H9 (cell line): ENCODE measurements around the gene TMEM240. TPM values are rescaled to one million over a fixed set of nuclear protein-coding genes. Genes with fewer than 3 reads are reported as not detected.

Source experiments
- DNase-seq: peaks from one replicate; pipeline ENCODE4 v3.0.0-alpha.2; 2017
- H2AFZ ChIP-seq: one replicate; pipeline ENCODE4 v1.6.1; 2013; ENCODE audit warnings: mild to moderate bottlenecking, low read length, control low read depth, moderate library complexity
- H2AK5ac ChIP-seq: 2 replicates; pipeline ENCODE4 v1.6.1; 2013; ENCODE audit warnings: low read length, control low read depth, mixed read lengths; ENCODE audit not compliant: insufficient read length
- H2BK120ac ChIP-seq: one replicate; pipeline ENCODE4 v1.6.1; 2013; ENCODE audit warnings: low read depth, mild to moderate bottlenecking, low read length, control low read depth, inconsistent platforms; ENCODE audit not compliant: poor library complexity, severe bottlenecking
- H2BK12ac ChIP-seq: 2 replicates; pipeline ENCODE4 v1.6.1; 2013; ENCODE audit warnings: low read length, control low read depth, mixed read lengths, low read depth; ENCODE audit not compliant: insufficient read length
- H2BK15ac ChIP-seq: 2 replicates; pipeline ENCODE4 v1.6.1; 2013; ENCODE audit warnings: low read depth, low read length, control low read depth
- H2BK20ac ChIP-seq: one replicate; pipeline ENCODE4 v1.6.1; 2013; ENCODE audit warnings: low read depth, mild to moderate bottlenecking, low read length, control low read depth, inconsistent platforms; ENCODE audit not compliant: poor library complexity, severe bottlenecking
- H2BK5ac ChIP-seq: 2 replicates; pipeline ENCODE4 v1.6.1; 2013; ENCODE audit warnings: low read length, control low read depth, mixed read lengths; ENCODE audit not compliant: insufficient read length
- H3K14ac ChIP-seq: 2 replicates; pipeline ENCODE4 v1.6.1; 2013; ENCODE audit warnings: low read length, control low read depth; ENCODE audit not compliant: insufficient read depth
- H3K18ac ChIP-seq: 2 replicates; pipeline ENCODE4 v1.6.1; 2013; ENCODE audit warnings: low read depth, mild to moderate bottlenecking, mixed read lengths, low read length, control low read depth; ENCODE audit not compliant: insufficient read length
- H3K23ac ChIP-seq: 2 replicates; pipeline ENCODE4 v1.6.1; 2013; ENCODE audit warnings: low read length, control low read depth, mixed read lengths, low read depth; ENCODE audit not compliant: insufficient read length
- H3K23me2 ChIP-seq: 2 replicates; pipeline ENCODE4 v1.6.1; 2013; ENCODE audit warnings: low read depth, mild to moderate bottlenecking, mixed read lengths, low read length, control low read depth; ENCODE audit not compliant: insufficient read length, poor library complexity, severe bottlenecking
- H3K27ac ChIP-seq: 2 replicates; pipeline ENCODE4 v1.5.1; 2013; ENCODE audit warnings: low read length, control low read depth, mixed read lengths, low read depth; ENCODE audit not compliant: insufficient read length
- H3K27me3 ChIP-seq: 2 replicates; pipeline ENCODE4 v1.6.1; 2013; ENCODE audit warnings: low read length, control low read depth, inconsistent platforms; ENCODE audit not compliant: insufficient read depth
- H3K4ac ChIP-seq: 2 replicates; pipeline ENCODE4 v1.6.1; 2013; ENCODE audit warnings: low read depth, mild to moderate bottlenecking, control low read depth, inconsistent platforms, low read length, moderate library complexity
- H3K4me1 ChIP-seq: 2 replicates; pipeline ENCODE4 v1.6.1; 2013; ENCODE audit warnings: low read length, control low read depth, inconsistent platforms; ENCODE audit not compliant: insufficient read depth
- H3K4me2 ChIP-seq: 2 replicates; pipeline ENCODE4 v1.6.1; 2013; ENCODE audit warnings: low read length, control low read depth, mixed read lengths; ENCODE audit not compliant: insufficient read length, insufficient read depth
- H3K56ac ChIP-seq: 2 replicates; pipeline ENCODE4 v1.6.1; 2013; ENCODE audit warnings: low read depth, mild to moderate bottlenecking, mixed read lengths, low read length, control low read depth; ENCODE audit not compliant: insufficient read length
- H3K79me1 ChIP-seq: 2 replicates; pipeline ENCODE4 v1.6.1; 2013; ENCODE audit warnings: low read depth, mild to moderate bottlenecking, moderate library complexity, low read length, control low read depth, inconsistent platforms; ENCODE audit not compliant: insufficient read depth, poor library complexity, severe bottlenecking
- H3K79me2 ChIP-seq: 2 replicates; pipeline ENCODE4 v1.6.1; 2013; ENCODE audit warnings: low read length, control low read depth, inconsistent platforms; ENCODE audit not compliant: insufficient read depth
- H3K9ac ChIP-seq: 2 replicates; pipeline ENCODE4 v1.6.1; 2013; ENCODE audit warnings: low read length, control low read depth, mixed read lengths; ENCODE audit not compliant: insufficient read length; ENCODE audit errors: extremely low read depth
- H3K9me3 ChIP-seq: one replicate; pipeline ENCODE4 v1.6.1; 2013; ENCODE audit warnings: low read depth, low read length, inconsistent platforms; ENCODE audit not compliant: control insufficient read depth
- H3T11ph ChIP-seq: one replicate; pipeline ENCODE4 v1.6.1; 2013; ENCODE audit warnings: mild to moderate bottlenecking, low read length, control low read depth, inconsistent platforms
- H4K20me1 ChIP-seq: one replicate; pipeline ENCODE4 v1.6.1; 2013; ENCODE audit not compliant: control insufficient read depth, insufficient read length, insufficient read depth
- H4K5ac ChIP-seq: 2 replicates; pipeline ENCODE4 v1.6.1; 2013; ENCODE audit warnings: low read depth, mild to moderate bottlenecking, mixed read lengths, low read length, control low read depth; ENCODE audit not compliant: insufficient read length
- H4K8ac ChIP-seq: replicated peaks from 2 replicates; pipeline ENCODE4 v1.6.1; 2013; ENCODE audit warnings: low read length, control low read depth, mixed read lengths, low read depth; ENCODE audit not compliant: insufficient read length
- H4K91ac ChIP-seq: 2 replicates; pipeline ENCODE4 v1.6.1; 2013; ENCODE audit warnings: low read depth, mild to moderate bottlenecking, moderate library complexity, mixed read lengths, low read length, control low read depth; ENCODE audit not compliant: insufficient read length
- H3K27ac Mint-ChIP-seq, 3 experiments: 2 replicates in 2 of 3; 3 replicates in 1 of 3; pipeline ENCODE4 v1.8.0; 2020 to 2021; ENCODE audit warnings: mixed read lengths in 3 of 3, mild to moderate bottlenecking in 1 of 3, moderate library complexity in 1 of 3
- H3K27me3 Mint-ChIP-seq: 2 replicates; pipeline ENCODE4 v1.8.0; 2021; ENCODE audit warnings: low read depth, mild to moderate bottlenecking, moderate library complexity, mixed read lengths
- H3K36me3 Mint-ChIP-seq, 3 experiments: 2 replicates in 2 of 3; 3 replicates in 1 of 3; pipeline ENCODE4 v1.8.0; 2020 to 2021; ENCODE audit warnings: low read depth in 3 of 3, mixed read lengths in 3 of 3; ENCODE audit not compliant: insufficient read depth in 1 of 3
- H3K4me1 Mint-ChIP-seq, 2 experiments: 2 replicates each; pipeline ENCODE4 v1.8.0; 2020; ENCODE audit warnings: mixed read lengths in 2 of 2
- H3K4me3 Mint-ChIP-seq, 2 experiments: 2 replicates in 1 of 2; 3 replicates in 1 of 2; pipeline ENCODE4 v1.8.0; 2020 to 2021; ENCODE audit warnings: mild to moderate bottlenecking in 2 of 2, mixed read lengths in 2 of 2, moderate library complexity in 1 of 2
- H3K9me3 Mint-ChIP-seq, 2 experiments: 2 replicates in 1 of 2; 3 replicates in 1 of 2; pipeline ENCODE4 v1.8.0; 2020; ENCODE audit warnings: mild to moderate bottlenecking in 2 of 2, mixed read lengths in 2 of 2, moderate library complexity in 1 of 2
- WGBS: extraction: QIAGEN DNeasy Blood & Tissue Kit; methylation state at CpG from one replicate; pipeline ENCODE4 v1.1.7; 2013; ENCODE audit warnings: missing lambda C conversion rate, low lambda C conversion rate, mixed read lengths; ENCODE audit not compliant: insufficient read length; ENCODE audit errors: extremely low coverage; 5-methylcytosine and 5-hydroxymethylcytosine counted together
- total RNA-seq: library from RNA; stranded (reverse); gene quantifications from 2 replicates; pipeline ENCODE4 v1.2.1, GENCODE V29; 2021
- TF ChIP-seq, protein P1 (sequence below): fragments of 200-600 bp; sonication (generic); conservative IDR thresholded peaks from 3 replicates; pipeline ENCODE4 v1.8.0; 2021; ENCODE audit warnings: antibody characterized with exemption, mild to moderate bottlenecking

Gene TMEM240
- total RNA-seq, 1 experiment from 2014 or later = 8.7 TPM

DNA sequence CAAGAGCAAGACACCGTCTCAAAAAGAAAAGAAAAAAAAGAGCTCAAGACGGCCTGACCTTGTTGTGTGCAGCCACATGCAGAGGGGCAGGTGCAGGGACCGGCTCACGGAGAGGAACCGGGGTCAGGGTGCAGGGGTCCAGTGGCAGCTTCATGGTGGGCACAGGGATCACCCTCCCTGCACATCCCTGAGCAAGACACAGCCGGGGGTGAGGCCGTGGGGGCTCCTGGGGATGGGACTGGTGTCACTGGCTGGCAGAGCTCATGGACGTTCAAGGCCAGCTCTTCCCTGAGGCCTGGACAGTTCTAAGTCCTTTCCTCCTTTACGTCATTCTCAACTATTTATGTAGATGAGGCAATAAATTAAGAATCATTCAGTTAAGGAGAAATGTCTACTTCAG is 6.6 kb upstream of the TMEM240 start:
- H2BK5ac ChIP-seq = no peak overlapping the region
- no peak for DNase-seq
- no peak overlapping the region for H3K23ac ChIP-seq
- no peak overlapping the region for H3K18ac ChIP-seq
- no peaks in the 10 kb centered on the region for H3K9me3 Mint-ChIP-seq
- no peaks in the 10 kb centered on the region; the same call in 1 of the 2 replicates for H3K27me3 Mint-ChIP-seq
- no peak overlapping the region for H3K27ac ChIP-seq
- H3K4me3 Mint-ChIP-seq = no peak overlapping the region
- no peak overlapping the region for H4K5ac ChIP-seq
- no peaks in the 10 kb centered on the region for H3K23me2 ChIP-seq
- H2AK5ac ChIP-seq = no peak overlapping the region
- H3K27me3 ChIP-seq = no peaks in the 10 kb centered on the region
- no peak overlapping the region for H3T11ph ChIP-seq
- no peaks in the 10 kb centered on the region for H3K79me2 ChIP-seq
- no peak overlapping the region for H3K4ac ChIP-seq
- H2AFZ ChIP-seq = no peak overlapping the region
- WGBS = no CpG with 5 or more reads among the region's 9 CpGs
- H3K4me2 ChIP-seq = no peak overlapping the region
- H3K14ac ChIP-seq = no peak overlapping the region
- H2BK20ac ChIP-seq = no peak overlapping the region
- H3K27ac Mint-ChIP-seq = no peak overlapping the region
- H4K91ac ChIP-seq = no peak overlapping the region
- no peak overlapping the region for H3K9ac ChIP-seq
- no peaks in the 10 kb centered on the region for H3K9me3 ChIP-seq
- H3K79me1 ChIP-seq = no peaks in the 10 kb centered on the region
- H2BK120ac ChIP-seq = no peak overlapping the region
- no peak overlapping the region for H2BK12ac ChIP-seq
- no peak overlapping the region for H3K56ac ChIP-seq
- peaks cover 2 to 32% (median 25%) of the 10 kb centered on the region in 3 experiments; a peak in 5 of 7 replicates for H3K36me3 Mint-ChIP-seq
- no peak overlapping the region for H4K8ac ChIP-seq
- no peaks in the 10 kb centered on the region for H4K20me1 ChIP-seq
- H2BK15ac ChIP-seq = no peak overlapping the region
- H3K4me1 Mint-ChIP-seq = no peaks in the 10 kb centered on the region
- no peaks in the 10 kb centered on the region for H3K4me1 ChIP-seq
- TF ChIP-seq, protein P1, sequence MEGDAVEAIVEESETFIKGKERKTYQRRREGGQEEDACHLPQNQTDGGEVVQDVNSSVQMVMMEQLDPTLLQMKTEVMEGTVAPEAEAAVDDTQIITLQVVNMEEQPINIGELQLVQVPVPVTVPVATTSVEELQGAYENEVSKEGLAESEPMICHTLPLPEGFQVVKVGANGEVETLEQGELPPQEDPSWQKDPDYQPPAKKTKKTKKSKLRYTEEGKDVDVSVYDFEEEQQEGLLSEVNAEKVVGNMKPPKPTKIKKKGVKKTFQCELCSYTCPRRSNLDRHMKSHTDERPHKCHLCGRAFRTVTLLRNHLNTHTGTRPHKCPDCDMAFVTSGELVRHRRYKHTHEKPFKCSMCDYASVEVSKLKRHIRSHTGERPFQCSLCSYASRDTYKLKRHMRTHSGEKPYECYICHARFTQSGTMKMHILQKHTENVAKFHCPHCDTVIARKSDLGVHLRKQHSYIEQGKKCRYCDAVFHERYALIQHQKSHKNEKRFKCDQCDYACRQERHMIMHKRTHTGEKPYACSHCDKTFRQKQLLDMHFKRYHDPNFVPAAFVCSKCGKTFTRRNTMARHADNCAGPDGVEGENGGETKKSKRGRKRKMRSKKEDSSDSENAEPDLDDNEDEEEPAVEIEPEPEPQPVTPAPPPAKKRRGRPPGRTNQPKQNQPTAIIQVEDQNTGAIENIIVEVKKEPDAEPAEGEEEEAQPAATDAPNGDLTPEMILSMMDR = no peak
